HCT116 (cell line): ENCODE results near the gene ASIC1. TPM values are rescaled to one million over a fixed set of nuclear protein-coding genes. Genes with fewer than 3 reads are reported as not detected.

ENCODE experiments used
- ATAC-seq: fragments of 200-7000 bp; cut with Tn5 transposase; 2 replicates; pipeline ENCODE4 v1.9.1; 2020; ENCODE audit warnings: mild to moderate bottlenecking, moderate library complexity
- BruUV-seq: library from RNA; stranded (reverse); fragments of 400-500 nt; replicated peaks from 2 replicates; lab custom pipeline; 2021; lab: Mats Ljungman, UMichigan
- CTCF ChIA-PET: fragments of 300-600 bp; sonication (Branson Sonifier 250); formaldehyde crosslinking; loops from one replicate; lab custom pipeline; 2021; ENCODE audit warnings: antibody characterized with exemption; lab: Charles Lee
- POLR2A ChIA-PET: fragments of 300-600, 350-600 bp; sonication (Branson Sonifier 250); formaldehyde crosslinking; loops from one replicate; lab custom pipeline; 2021; ENCODE audit warnings: antibody characterized with exemption; lab: Charles Lee
- RAD21 ChIA-PET, 2 experiments: fragments of 300-600 bp; sonication (Branson Sonifier 250); formaldehyde crosslinking; loops; one replicate each; lab custom pipeline; 2023; ENCODE audit warnings: low total read pairs in 2 of 2; ENCODE audit not compliant: uncharacterized antibody in 2 of 2, unreplicated experiment in 2 of 2, low non-redundant PET in 1 of 2; lab: Charles Lee
- DNase-seq: peaks from one replicate; pipeline ENCODE4 v3.0.0-alpha.2; 2010; ENCODE audit warnings: low read depth, low spot score
- H2AFZ ChIP-seq: fragments of 200-600 bp; shearing (Covaris generic), sonication (generic); 2 replicates; pipeline ENCODE4 v1.6.1; 2017; ENCODE audit warnings: low read depth, mixed run types, mixed read lengths, antibody characterized with exemption, low read length; ENCODE audit not compliant: poor library complexity, severe bottlenecking
- H3K27ac ChIP-seq: 2 replicates; pipeline ENCODE4 v1.5.1; 2012; ENCODE audit warnings: low read depth, low read length
- H3K27me3 ChIP-seq: fragments of 200-600 bp; sonication (generic); 2 replicates; pipeline ENCODE4 v1.6.1; 2016; ENCODE audit warnings: mixed run types, low read length, mixed read lengths; ENCODE audit not compliant: insufficient read depth
- H3K36me3 ChIP-seq, 2 experiments: fragments of 200-500 bp in 1 of 2; fragments of 200-600 bp in 1 of 2; sonication (Bioruptor generic) in 1 of 2; sonication (generic) in 1 of 2; 2 replicates each; pipeline versions ENCODE4 v1.5.1 to v1.6.1; 2014 to 2016; ENCODE audit warnings: low read length in 2 of 2, inconsistent platforms in 1 of 2, mixed read lengths in 1 of 2, mixed run types in 1 of 2; ENCODE audit not compliant: insufficient read depth in 2 of 2, control insufficient read depth in 1 of 2
- H3K4me1 ChIP-seq, 2 experiments: fragments of 200-600 bp in 1 of 2; sonication (generic) in 1 of 2; 2 replicates each; pipeline versions ENCODE4 v1.5.1 to v1.6.1; 2012 to 2017; ENCODE audit warnings: low read length in 2 of 2, inconsistent platforms in 1 of 2, mild to moderate bottlenecking in 1 of 2, mixed read lengths in 1 of 2, mixed run types in 1 of 2, moderate library complexity in 1 of 2; ENCODE audit not compliant: insufficient read depth in 2 of 2, control insufficient read depth in 1 of 2
- H3K4me2 ChIP-seq: fragments of 200-600 bp; sonication (generic); 2 replicates; pipeline ENCODE4 v1.6.1; 2017; ENCODE audit warnings: mixed run types, low read length, mixed read lengths
- H3K4me3 ChIP-seq, 2 experiments: fragments of 200-600 bp in 1 of 2; sonication (generic) in 1 of 2; replicated peaks in 1 of 2; 2 replicates each; pipeline ENCODE4 v1.5.1; 2011 to 2016; ENCODE audit warnings: low read length in 2 of 2, control low read depth in 1 of 2, low read depth in 1 of 2, mild to moderate bottlenecking in 1 of 2, mixed read lengths in 1 of 2, mixed run types in 1 of 2
- H3K79me2 ChIP-seq: fragments of 200-600 bp; sonication (generic); 2 replicates; pipeline ENCODE4 v1.6.1; 2017; ENCODE audit warnings: mild to moderate bottlenecking, mixed run types, low read length, moderate library complexity, mixed read lengths; ENCODE audit not compliant: insufficient read depth
- H3K9ac ChIP-seq: fragments of 200-600 bp; sonication (generic); 2 replicates; pipeline ENCODE4 v1.6.1; 2016; ENCODE audit warnings: low read length, mixed read lengths
- H3K9me2 ChIP-seq: fragments of 200-600 bp; sonication (generic), shearing (Covaris generic); 2 replicates; pipeline ENCODE4 v1.6.1; 2017; ENCODE audit warnings: mixed run types, mild to moderate bottlenecking, moderate library complexity; ENCODE audit not compliant: insufficient read depth
- H3K9me3 ChIP-seq, 2 experiments: fragments of 200-500 bp in 1 of 2; fragments of 200-600 bp in 1 of 2; sonication (Bioruptor generic) in 1 of 2; sonication (generic) in 1 of 2; 2 replicates each; pipeline ENCODE4 v1.6.1; 2014 to 2017; ENCODE audit warnings: low read length in 2 of 2, mixed read lengths in 2 of 2, inconsistent platforms in 1 of 2, low read depth in 1 of 2, mild to moderate bottlenecking in 1 of 2, mixed run types in 1 of 2, moderate library complexity in 1 of 2; ENCODE audit not compliant: control insufficient read depth in 1 of 2, insufficient read depth in 1 of 2
- H4K20me1 ChIP-seq: fragments of 200-600 bp; sonication (generic), shearing (Covaris generic); 2 replicates; pipeline ENCODE4 v1.6.1; 2017; ENCODE audit warnings: mixed run types, mild to moderate bottlenecking, moderate library complexity; ENCODE audit not compliant: insufficient read depth
- CBX3 ChIP-seq: IDR thresholded peaks from 2 replicates; pipeline ENCODE4 v1.6.1; 2012; ENCODE audit warnings: low read depth
- CEBPB ChIP-seq: IDR thresholded peaks from 2 replicates; pipeline ENCODE4 v1.6.1; 2012; ENCODE audit warnings: low read depth
- POLR2A ChIP-seq: IDR thresholded peaks from 2 replicates; pipeline ENCODE4 v1.7.0; 2011; ENCODE audit warnings: borderline replicate concordance; ENCODE audit not compliant: insufficient read depth, insufficient read length; ENCODE audit errors: extremely low read depth
- RAD21 ChIP-seq: IDR thresholded peaks from 2 replicates; pipeline ENCODE4 v1.6.1; 2012; ENCODE audit warnings: low read depth, mild to moderate bottlenecking
- SIN3A ChIP-seq: IDR thresholded peaks from 2 replicates; pipeline ENCODE4 v1.6.1; 2012; ENCODE audit warnings: low read depth
- SP1 ChIP-seq: IDR thresholded peaks from 2 replicates; pipeline ENCODE4 v1.6.1; 2012; ENCODE audit warnings: low read depth
- TCF7L2 ChIP-seq: IDR thresholded peaks from 2 replicates; pipeline ENCODE4 v1.7.0; 2011; ENCODE audit warnings: borderline replicate concordance, inconsistent platforms; ENCODE audit not compliant: insufficient read depth, insufficient read length; ENCODE audit errors: extremely low read depth
- YY1 ChIP-seq: IDR thresholded peaks from 2 replicates; pipeline ENCODE4 v1.6.1; 2011; ENCODE audit warnings: low read length, low read depth, moderate library complexity, mild to moderate bottlenecking; ENCODE audit not compliant: insufficient replicate concordance; ENCODE audit errors: extremely low read depth
- ZBTB33 ChIP-seq: IDR thresholded peaks from 2 replicates; pipeline ENCODE4 v1.6.1; 2011; ENCODE audit warnings: mild to moderate bottlenecking, low read length, moderate library complexity; ENCODE audit not compliant: insufficient replicate concordance; ENCODE audit errors: extremely low read depth
- intact Hi-C: fragments of 100-400 bp; cut with micrococcal nuclease; formaldehyde crosslinking; loops from 2 replicates; pipeline ENCODE4 v1.10.0; 2022
- total RNA-seq: library from RNA; stranded (reverse); gene quantifications from one replicate; pipeline ENCODE4 v1.2.1, GENCODE V29; 2021; ENCODE audit not compliant: unreplicated experiment
- TF ChIP-seq, protein P1 (sequence below): IDR thresholded peaks from 2 replicates; pipeline ENCODE4 v1.6.1; 2012

ASIC1 gene
- total RNA-seq, 1 experiment from 2014 or later, result 28.9 TPM

GRCh38 chr12:50047693-50048250 is 9.6 kb upstream of the ASIC1 start:
- no peaks in the 10 kb centered on the region for H3K9me2 ChIP-seq
- intact Hi-C loops, result no loop called here
- no TSS peak for BruUV-seq
- H4K20me1 ChIP-seq, result no peaks in the 10 kb centered on the region
- ATAC-seq (no peak), DNase-seq (no peak)
- no peak overlapping the region for H3K9ac ChIP-seq
- no peak overlapping the region for H3K27ac ChIP-seq
- no peaks in the 10 kb centered on the region for H3K9me3 ChIP-seq
- POLR2A ChIA-PET, result no interaction called here
- no peaks in the 10 kb centered on the region for H3K4me1 ChIP-seq
- no peaks in the 10 kb centered on the region; the same call in 1 of the 2 replicates for H3K27me3 ChIP-seq
- no peaks in the 10 kb centered on the region for H3K79me2 ChIP-seq
- H3K4me2 ChIP-seq, result no peak overlapping the region
- no peak overlapping the region for H2AFZ ChIP-seq
- H3K4me3 ChIP-seq, result no peak overlapping the region
- no peak for TF ChIP-seq CEBPB
- no peak for TF ChIP-seq SIN3A
- TF ChIP-seq SP1, result no peak
- no peak for TF ChIP-seq CBX3
- TF ChIP-seq, protein P1, sequence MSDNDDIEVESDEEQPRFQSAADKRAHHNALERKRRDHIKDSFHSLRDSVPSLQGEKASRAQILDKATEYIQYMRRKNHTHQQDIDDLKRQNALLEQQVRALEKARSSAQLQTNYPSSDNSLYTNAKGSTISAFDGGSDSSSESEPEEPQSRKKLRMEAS, result no peak
- TF ChIP-seq ZBTB33, result no peak
- TF ChIP-seq YY1, result no peak
- TF ChIP-seq TCF7L2, result no peak
- TF ChIP-seq RAD21, result no peak
- no peak for TF ChIP-seq POLR2A
- RAD21 ChIA-PET, result no interaction called here
- no peaks in the 10 kb centered on the region for H3K36me3 ChIP-seq
- CTCF ChIA-PET, result interaction anchor here (0.9 to 1.3 kb wide), 2 partner anchors 9 to 81 kb away, joined by 4 to 5 read pairs; no protein-coding TSS in a partner anchor
